Activated T-cell treated with anti-CD3 and anti-CD28 coated beads for 48 hours (primary cell): Measurements from ENCODE around the gene MGAT5.
"Not testable (repeated sequence)": the region's sequence is repeated elsewhere in the genome, so short reads cannot be mapped to it uniquely, and the experiment has no call there.

Experiments used
- DNase-seq: peaks from one replicate; pipeline ENCODE4 v3.0.0-alpha.2; 2020; ENCODE audit warnings: low read depth

The MGAT5 gene

GRCh38 chr2:134468776-134469175 is 214.9 kb downstream of the MGAT5 start:
- DNase-seq: no peak

- DNase-seq: no peak
Observed at GRCh38 chr2:134469516-134470115, 215.7 kb downstream of the MGAT5 start.

GRCh38 chr2:134470561-134471168 is 216.8 kb downstream of the MGAT5 start:
- DNase-seq: no peak

- not testable (repeated sequence) for DNase-seq
Observed at GRCh38 chr2:134476982-134477381, 223.1 kb downstream of the MGAT5 start.

GRCh38 chr2:134479696-134480330 is 225.9 kb downstream of the MGAT5 start:
- DNase-seq: no peak

GRCh38 chr2:134482131-134482723 is 228.4 kb downstream of the MGAT5 start:
- DNase-seq: no peak

- no peak for DNase-seq
Observed at GRCh38 chr2:134482766-134483340, 229.0 kb downstream of the MGAT5 start.

- no peak for DNase-seq
Observed at GRCh38 chr2:134489732-134490384, 236.0 kb downstream of the MGAT5 start.

- DNase-seq: no peak
Observed at GRCh38 chr2:134490559-134490958, 236.7 kb downstream of the MGAT5 start.

- DNase-seq: no peak
Observed at GRCh38 chr2:134491022-134491421, 237.2 kb downstream of the MGAT5 start.

- DNase-seq: no peak
Observed at GRCh38 chr2:134491771-134492441, 238.0 kb downstream of the MGAT5 start.

- no peak for DNase-seq
Observed at GRCh38 chr2:134493797-134494196, 239.9 kb downstream of the MGAT5 start.

- DNase-seq: no peak
Observed at GRCh38 chr2:134498654-134499053, 244.8 kb downstream of the MGAT5 start.

GRCh38 chr2:134499307-134499926 is 245.5 kb downstream of the MGAT5 start:
- DNase-seq: no peak

GRCh38 chr2:134500211-134500935 is 246.5 kb downstream of the MGAT5 start:
- no peak for DNase-seq

- DNase-seq: no peak
Observed at GRCh38 chr2:134501476-134502091, 247.7 kb downstream of the MGAT5 start.

- DNase-seq: no peak
Observed at GRCh38 chr2:134502104-134502503, 248.2 kb downstream of the MGAT5 start.
